Kasumi-1 (cell line): ENCODE results near the gene CEP44.
"Not testable (repeated sequence)": the region's sequence is repeated elsewhere in the genome, so short reads cannot be mapped to it uniquely, and the experiment has no call there.

Experiments
- DNase-seq, 2 experiments: peaks; one replicate each; lab custom pipeline; 2025; lab: John Stamatoyannopoulos, UW

Gene CEP44

DNA sequence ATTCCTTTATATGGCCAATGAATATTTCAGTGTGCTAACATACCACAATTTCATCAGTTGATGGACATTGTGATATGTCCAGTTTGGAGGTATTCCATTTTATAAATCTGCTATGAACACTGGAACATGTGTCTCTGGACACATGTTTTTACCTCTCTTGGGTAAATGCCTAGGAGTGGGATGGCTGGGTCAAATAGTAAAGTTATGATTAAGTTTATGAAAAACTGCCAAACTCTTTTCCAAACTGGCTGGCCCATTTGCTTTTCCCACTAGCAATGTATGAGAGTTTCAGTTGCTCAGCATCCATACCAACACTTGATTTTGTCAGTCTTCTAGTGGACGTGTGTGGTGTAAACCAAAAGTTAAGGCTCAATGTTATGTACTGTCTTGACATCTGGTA lies 40.5 kb downstream of the CEP44 start:
- no peak for DNase-seq

DNA sequence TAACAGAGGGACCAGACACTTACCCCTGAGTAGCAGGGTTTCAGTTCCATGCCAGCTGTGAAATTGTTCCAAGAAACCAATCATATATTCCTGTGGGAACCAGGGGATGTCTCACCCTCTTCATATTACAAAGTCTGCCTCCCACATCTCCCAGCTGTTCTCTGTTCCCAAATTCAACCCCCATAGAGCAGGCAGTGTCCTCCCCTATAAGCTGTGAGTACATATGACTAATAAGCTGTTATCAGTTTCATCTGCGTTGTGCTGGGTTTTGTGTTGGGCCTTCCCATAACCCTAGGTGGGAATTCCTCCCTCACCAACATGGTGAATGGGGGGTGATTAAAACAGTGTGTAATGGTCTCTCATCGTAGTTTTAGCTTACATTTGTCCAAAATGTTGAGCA lies 41.0 kb downstream of the CEP44 start:
- DNase-seq: no peak

DNA sequence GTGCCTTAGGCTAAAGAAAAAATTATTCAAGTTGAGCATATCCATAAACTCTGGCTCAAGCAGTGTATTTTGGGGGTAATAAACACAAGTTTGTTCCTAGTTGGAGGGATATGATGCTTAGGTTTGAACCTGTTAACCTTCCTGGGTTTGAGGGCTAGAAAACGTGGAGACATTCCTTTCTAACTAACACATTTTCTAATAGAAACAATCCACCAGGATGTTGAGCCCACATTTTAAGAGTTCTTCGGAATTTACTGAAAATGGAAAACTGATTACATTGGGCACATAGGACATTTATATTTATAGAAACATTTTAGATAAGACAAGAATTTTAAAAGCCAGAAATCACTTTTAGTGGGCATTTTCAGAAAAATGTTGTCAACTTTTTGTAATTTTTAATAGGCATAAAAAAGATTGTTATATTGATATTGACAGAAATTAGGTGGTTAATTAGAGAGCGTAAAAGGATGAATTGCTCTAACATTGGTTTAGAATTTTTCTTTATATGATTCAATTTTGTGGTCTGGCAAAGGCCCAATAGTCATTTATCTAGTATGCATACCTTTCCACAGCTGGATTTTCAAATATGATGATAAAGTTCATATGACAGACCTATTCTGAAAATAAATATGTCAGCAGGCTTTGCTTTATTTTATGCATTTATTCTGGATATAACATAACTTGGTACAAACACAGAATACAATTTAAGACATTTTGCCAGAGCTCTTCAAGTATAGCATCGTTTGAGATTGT lies 49.2 kb downstream of the CEP44 start:
- DNase-seq: no peak

DNA sequence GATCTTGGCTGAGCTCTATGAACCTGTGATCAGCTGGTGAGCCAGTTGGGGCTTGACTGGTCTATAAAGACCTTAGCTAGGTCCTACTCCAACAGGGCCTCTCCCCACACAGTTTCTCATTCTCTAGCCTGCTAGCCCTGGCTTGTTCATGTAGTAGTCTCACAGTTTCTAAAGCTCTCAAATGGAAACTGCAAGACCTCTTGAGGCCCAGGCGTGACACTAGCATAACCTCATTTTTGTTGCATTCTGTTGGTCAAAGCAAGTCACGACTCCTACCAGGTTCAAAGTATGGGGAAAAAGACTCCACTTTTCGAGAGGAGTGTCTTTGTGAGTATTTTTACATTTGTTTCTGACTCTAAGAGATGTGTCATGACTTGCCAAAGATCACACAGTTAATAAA lies 50.9 kb downstream of the CEP44 start:
- DNase-seq: no peak

DNA sequence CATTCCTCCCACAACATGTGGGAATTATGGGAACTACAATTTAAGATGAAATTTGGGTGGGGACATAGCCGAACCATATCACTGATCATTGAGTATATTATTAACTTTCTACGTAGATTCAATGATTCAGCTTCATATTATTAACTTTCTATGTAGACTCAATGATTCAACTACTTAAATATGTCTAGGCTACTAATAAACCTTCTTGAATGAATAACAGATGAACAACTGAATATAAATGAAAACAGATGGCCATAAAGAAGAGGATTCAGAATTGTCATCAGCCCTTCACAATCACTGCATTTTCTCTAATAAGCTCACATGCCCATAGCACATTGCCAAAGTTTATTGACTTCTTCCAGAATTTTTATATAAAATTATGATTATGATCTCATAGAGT lies 57.0 kb downstream of the CEP44 start:
- no peak for DNase-seq

DNA sequence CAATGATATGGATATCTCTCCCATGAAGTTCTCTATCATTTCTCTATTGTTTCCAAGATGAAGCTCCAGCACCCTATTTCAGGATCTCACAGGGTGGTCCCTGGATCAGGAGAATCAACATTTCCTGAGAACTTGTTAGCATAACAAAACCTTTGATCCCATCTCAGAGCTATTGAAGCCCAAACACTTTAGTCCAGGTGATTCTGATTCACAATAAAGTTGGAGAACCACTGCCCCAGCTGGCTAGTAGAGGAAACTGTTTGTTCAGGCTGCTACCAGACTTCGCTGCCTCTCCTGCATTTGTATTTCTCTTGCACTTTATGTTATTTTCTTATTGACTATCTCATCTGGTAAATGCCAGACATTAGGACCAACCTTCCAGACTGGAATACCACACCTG lies 65.4 kb downstream of the CEP44 start:
- DNase-seq: no peak

DNA sequence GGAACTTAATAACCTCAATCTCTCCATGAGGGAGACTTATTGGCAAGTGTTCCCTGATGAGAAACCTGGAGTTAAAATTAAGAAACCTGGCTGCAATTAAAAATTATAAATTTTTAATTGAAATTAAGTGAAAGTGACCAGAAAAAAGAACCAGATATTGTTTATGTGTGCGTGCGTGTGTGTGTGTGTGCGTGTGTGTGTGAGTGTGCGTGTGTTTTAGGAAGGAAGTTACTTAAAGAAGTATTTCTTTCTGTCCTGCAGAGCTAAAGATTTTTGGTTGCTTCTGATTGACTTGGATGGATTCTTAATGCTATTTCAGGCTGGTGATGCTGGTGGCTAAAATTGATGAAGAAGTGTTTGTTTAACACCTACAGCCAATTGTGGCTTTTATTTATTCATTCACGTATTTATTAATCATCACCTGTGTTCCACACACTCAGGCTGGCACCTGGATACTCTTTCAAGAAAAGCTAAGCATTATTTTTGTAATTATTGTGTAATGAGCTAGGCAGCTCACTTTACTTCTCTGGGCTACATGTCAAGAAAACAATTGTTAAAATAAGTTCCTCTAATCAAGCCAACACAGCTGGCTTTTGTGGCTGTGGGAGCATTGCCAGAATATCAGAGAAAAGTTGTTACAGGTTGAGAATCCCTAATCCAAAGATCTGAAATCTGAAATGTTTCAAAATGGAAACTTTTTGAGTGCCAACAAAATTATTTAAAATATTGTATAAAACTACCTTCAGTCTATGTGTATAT lies 68.5 kb downstream of the CEP44 start:
- peak; percentile 13 to 41 for DNase-seq

DNA sequence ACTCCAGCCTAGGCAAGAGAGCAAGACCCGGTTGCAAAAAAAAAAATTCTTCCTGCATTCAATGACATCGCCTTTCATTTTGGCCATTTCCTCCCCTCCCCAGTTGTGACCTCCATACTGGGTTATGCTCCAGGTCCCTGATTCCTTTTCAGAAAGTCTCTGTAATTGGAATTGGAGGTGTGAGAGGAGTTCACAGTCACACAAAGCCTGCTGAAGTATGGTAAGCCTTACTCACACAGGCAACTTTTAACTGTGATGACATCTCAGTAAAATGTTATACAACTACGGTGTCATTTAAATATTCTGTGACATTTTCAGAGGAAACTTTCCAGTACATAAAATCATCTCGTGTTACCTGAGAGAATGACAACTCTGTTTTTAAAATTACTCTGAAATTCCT lies 73.6 kb downstream of the CEP44 start:
- DNase-seq: no peak

DNA sequence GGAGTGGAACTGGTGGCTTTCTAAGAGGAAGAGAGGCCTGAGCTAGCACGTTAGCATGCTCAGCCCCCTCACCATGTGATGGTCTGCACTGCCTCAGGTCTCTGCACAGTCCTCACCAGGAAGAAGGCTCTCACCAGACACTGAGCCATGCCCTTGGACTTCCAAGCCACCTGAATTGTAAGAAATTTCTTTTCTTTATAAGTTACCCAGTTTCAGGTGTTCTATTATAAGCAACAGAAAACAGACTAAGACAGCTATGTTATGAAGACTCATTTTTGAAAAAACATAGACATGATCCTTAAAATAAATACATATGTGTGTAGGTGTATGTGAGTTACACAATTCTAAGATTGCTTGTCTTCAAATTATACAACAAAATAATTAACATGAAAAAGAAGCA lies 74.7 kb downstream of the CEP44 start:
- DNase-seq: no peak

DNA sequence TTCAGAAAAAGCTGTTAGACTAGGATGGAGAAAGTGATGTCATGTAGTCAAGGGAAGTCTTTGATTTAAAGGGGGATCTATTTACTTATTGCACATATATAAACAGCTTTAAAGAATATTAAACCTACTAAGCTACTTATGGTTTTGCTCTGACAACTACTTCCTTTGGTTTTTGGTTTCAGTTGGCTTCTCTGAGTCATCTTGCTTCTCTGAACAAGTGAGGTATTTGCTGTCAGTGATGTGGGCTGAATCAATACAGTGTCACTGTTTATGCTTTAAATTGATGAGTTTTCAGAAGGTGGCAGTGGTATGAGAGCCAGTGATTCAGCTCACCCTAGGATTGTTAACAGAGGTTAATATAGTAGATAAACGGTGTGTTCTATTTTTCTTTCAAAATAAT lies 75.1 kb downstream of the CEP44 start:
- DNase-seq: peak; percentile 29 to 57

DNA sequence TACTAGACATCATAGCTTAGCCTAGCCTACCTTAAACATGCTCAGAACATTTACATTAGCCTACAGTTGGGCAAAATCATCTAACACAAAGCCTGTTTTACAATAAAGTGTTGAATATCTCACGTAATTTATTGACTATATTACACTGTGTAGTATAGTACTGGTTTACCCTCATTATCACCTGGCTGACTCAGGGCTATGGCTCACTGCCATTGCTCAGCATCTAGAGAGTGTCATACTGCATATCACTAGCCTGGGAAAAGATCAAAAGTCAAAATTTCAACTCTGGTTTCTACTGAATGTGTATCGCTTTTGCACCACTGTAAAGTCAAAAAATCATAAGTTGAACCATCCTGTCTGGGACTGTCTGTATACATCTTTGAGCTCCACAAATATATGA lies 78.6 kb downstream of the CEP44 start:
- DNase-seq: no peak

DNA sequence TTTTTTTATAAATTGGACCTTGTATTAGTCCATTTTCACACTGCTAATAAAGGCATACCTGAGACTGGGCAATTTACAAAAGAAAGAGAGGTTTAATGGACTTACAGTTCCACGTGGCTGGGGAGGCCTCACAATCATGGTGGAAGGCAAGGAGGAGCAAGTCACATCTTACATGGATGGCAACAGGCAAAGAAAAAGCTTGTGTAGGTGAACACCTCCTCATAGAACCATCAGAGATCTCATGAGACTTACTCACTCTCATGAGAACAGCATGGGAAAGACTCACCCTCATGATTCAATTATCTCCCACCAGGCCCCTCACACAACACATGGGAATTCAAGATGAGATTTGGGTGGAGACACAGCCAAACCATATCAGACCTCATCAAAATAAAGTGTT lies 80.1 kb downstream of the CEP44 start:
- not testable (repeated sequence) for DNase-seq

DNA sequence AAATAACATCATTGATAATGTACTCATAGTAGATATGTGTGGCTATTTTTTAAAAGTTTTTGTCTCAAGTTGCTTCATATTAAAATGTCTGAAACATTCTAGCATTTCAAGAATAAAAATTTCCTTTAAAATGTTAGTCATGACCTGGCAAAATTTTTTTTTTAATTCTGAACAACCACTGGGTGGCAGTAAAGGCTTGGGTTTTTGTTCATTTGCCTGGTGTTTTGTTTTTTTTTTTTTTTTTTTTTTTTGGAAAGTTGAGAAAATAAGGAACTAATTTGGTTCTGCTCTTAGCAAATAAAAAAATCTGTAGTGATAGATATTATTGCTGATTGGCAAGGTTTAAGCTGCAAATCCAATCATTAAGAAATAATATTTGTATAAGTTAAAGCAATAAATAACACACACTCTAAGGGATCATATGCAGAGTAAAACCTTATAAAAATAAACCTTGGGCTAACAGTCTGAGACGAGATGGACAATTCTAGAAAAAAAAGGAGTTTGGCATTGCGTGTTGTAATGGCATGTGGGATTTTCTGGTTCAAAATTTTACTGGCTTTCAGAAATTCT lies 81.4 kb downstream of the CEP44 start:
- DNase-seq: peak; percentile 55

DNA sequence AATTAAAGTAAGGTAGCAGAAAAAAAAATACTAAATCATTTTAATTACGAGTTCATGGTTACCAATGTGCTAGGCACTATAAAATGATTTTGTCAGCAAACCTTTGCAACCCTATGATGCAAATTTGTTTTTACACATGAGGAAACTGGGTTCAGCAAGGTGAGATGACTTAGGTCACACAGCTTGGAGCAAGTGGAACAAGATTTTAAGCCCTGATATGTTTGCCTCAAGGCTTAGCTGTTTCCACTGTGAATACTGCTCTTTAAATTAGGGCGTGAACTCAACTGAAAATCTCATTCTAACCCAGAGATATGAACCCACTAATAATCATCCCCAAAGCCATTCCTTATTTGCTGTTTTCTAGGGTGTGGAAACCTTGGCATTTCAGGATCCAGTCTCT lies 86.3 kb downstream of the CEP44 start:
- DNase-seq: no peak

DNA sequence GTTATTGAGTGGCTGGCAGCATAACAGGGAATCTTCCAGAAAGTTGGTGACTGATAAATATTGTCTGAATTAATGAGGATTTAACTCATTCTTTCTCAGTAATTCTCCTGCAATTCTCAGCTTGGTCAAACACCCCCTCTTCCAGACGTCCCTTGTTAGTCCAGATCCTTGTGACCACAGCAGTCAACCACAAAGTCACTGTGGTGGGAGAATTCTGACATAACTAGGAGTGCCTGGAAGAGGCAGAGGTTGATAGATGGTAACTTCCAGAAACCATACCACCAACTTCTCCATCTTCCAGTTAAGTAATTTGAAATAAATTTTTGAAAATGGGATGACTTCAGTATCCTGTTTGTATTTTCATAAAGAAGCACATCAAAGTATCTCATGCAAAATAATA lies 90.1 kb downstream of the CEP44 start:
- no peak for DNase-seq

DNA sequence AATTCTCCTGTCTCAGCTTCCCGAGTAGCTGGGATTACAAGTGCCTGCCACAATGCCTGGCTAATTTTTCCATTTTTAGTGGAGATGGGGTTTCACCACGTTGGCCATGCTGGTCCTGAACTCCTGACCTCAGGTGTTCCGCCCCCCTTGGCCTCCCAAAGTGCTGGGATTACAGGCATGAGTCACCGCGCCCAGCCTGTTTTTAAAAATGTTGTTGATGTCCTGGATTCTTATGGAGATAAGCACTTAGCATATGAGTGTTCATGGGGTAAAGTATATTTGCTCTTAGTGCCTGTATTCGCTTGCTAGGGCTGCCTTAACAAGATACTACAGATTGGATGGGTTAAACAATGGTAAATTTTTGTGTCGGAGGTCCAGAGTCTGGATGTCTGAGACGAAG lies 91.7 kb downstream of the CEP44 start:
- DNase-seq: no peak

DNA sequence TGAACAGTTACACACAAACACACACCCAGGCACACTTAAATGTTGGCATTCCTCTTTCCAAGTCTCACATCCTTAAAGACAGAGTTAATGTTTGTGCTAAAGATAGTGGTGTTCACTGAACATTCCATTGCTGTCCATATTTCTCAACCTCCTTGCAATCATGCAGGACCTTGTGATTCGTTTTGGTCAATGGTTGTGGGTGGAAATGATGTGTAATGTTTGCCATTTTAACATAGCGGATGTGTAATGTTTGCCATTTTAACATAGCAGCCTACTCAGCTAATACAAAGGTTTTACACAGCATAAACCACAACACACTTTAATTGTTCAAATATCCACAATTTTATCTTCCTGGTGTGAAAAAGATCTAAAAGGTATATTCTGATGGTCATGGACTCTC lies 93.9 kb downstream of the CEP44 start:
- no peak for DNase-seq

DNA sequence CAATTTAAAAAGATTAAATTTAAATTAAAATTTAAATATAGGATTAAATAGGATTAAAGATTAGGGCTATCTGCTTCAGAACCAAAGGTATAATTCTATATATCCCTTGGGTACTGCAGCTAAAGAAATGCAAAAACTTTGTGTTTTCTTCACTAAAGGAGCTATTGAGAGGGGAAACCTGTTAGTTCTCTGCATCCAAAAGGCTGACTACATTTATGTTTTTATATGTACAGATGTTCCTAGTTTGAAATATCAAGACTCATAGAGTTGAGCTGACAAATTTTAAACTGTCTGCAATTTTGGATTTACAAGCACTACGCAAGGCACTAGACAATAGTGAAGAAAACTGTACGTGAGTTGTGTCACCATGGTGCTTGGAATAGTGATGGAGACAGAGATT lies 95.2 kb downstream of the CEP44 start:
- DNase-seq: no peak

DNA sequence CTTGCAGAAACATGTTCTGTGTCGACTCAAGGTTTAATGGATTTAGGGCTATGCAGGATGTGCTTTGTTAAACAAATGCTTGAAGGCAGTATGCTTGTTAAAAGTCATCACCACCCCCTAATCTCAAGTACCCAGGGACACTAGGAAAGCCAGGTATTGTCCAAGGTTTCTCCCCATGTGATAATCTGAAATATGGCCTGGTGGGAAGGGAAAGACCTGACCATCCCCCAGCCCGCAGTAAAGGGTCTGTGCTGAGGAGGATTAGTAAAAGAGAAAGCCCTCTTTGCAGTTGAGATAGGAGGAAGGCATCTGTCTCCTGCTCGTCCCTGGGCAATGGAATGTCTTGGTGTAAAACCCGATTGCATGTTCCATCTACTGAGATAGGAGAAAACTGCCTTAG lies 96.5 kb downstream of the CEP44 start:
- DNase-seq: not testable (repeated sequence)

DNA sequence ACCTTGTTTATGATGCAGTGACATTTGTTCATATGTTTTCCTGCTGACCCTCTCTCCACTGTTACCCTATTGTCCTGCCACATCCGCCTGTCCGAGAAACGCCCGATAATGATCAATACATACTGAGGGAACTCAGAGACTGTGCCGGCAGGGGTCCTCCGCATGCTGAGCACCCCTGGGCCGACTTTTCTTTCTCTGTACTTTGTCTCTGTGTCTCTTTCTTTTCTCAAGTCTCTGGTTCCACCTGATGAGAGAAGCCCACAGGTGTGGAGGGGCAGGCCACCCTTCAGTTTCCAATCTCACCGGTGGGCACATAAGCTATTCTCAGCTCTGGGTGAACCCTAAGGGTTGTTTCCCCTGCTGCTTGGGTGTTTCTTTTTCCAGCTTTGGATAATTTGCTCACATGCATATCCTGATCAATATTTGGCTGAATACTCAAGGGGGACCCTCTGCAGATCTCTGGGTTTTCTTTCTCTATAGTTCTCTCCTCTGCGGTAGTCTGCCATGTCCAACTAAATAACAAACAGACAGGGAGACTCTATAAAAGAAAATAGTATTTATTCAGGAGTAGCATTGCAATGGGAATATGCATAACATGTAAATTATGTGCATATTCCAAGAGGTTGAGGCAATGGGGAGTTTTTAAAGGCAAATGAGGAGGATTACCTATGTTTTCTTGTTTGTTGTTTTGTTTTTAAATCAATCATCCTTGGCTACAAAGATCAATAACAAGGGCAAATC lies 97.2 kb downstream of the CEP44 start:
- DNase-seq: no peak

DNA sequence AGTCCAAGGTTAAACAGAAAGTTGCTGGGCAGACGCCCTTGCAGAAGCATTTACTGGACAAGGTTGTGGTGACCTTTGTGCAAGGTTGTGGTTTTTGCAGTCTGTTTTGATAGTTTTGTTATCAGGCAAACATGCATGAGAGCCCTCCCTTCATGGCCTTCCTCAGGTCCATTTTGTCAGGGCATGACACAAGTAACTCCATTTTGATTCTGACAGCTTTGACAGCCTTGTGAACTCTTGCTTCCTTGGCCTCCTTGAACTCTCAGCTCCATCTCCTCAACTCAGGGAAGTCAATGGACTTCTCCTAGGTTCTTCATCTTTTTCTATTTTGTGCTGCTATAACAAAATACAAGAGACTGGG lies 97.7 kb downstream of the CEP44 start:
- no peak for DNase-seq
